GM13977 (cell line): ENCODE data around the gene ST3GAL5.

ENCODE experiments used
- DNase-seq: peaks from one replicate; pipeline ENCODE4 v3.0.0; 2012; ENCODE audit warnings: low spot score
- CTCF ChIP-seq: IDR thresholded peaks from 2 replicates; pipeline ENCODE4 v1.5.1; 2012; ENCODE audit warnings: mild to moderate bottlenecking, control low read depth; ENCODE audit not compliant: insufficient read depth; ENCODE audit errors: extremely low read depth, missing control alignments
- in situ Hi-C: fragments of 300-500 bp; cut with MboI; formaldehyde crosslinking; loops from one replicate; pipeline ENCODE4 v1.12.0; 2022; ENCODE audit warnings: low sequenced_read_pairs, low pct_unique_long_range_greater_than_20kb, mixed read lengths, inconsistent platforms; ENCODE audit not compliant: unreplicated experiment

Gene ST3GAL5

DNA sequence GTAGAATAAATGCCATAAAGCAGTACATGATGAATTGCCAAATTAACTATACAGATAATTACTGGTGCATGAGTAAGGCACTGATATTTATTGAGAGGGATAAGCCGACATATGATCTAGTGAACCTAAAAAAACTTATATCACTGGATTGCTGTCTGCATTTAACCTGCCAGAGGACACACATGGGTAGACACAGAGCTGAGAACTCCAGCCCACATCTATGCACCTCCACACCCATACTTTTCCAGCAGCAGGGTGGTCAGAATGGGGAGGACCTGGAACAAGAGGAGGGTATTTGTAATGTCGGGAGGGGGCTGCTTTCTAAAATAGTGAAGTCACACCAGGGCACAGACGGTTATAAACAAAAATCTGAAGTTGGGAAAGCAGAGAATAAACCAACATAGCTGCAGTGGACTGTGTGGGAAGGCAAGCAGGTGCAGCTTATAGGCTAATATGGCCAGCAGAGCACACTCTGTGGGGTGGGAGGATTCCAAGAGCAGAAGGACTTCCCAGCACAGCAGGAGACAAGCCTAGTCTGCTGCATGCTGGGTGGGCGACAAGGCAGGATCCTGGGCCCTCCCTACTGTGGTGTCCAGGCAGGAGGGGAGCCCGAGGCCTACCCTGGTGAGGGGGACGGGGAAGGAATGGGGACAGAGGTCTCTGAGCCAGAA is 17.2 kb downstream of the ST3GAL5 start:
- DNase-seq, result no peak
- in situ Hi-C loops, result no loop called here
- TF ChIP-seq CTCF, result no peak

- in situ Hi-C loops, result no loop called here
- no peak for TF ChIP-seq CTCF
- DNase-seq, result no peak
These were observed 20.0 kb downstream of the ST3GAL5 start for GRCh38 chr2:85868822-85869221.

GRCh38 chr2:85867556-85868292 is 21.1 kb downstream of the ST3GAL5 start:
- no peak for TF ChIP-seq CTCF
- in situ Hi-C loops, result no loop called here
- DNase-seq, result no peak

DNA sequence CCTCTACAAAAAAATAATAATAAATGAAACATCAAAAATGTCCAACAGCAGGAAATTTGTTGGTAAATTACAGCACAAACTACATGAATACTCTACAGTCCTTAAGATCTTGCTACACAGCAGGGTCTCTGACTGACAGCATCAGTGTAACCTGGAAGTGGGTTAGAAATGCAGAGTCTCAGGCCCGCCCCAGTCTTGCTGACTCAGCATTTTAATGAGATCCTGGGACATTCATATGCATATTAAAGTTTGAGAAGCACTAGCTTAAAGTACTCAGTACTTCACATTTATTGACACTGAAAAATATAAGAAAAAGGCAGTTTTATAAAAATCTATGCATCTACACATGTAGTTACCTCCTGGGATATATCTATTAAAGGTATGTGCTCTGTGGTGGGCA is 21.7 kb downstream of the ST3GAL5 start:
- no peak for DNase-seq
- in situ Hi-C loops, result no loop called here
- no peak for TF ChIP-seq CTCF

DNA sequence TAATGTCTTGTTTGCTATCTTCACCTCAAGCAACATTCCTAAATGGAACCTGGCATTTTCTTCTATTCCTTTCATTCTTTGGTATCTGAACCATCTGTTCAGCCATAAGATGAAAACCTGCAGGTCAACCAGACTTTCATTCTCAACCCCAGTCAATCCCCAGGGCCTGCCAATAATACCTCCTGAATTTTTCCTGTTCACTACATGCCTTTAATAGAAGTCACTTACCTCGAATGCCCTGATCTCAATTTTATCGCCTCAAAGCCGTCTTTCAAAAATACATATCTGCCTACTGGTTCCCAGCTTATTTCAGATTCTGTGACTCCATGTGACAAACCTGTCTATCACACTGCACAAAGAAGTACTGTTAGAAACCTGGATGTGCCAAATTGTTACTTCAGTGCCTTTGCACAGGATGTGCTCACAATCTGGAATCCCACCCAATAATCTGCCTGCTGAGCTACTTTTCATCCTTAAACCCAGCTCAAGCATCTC is 22.6 kb downstream of the ST3GAL5 start:
- TF ChIP-seq CTCF, result no peak
- in situ Hi-C loops, result no loop called here

GRCh38 chr2:85865539-85866164 is 23.1 kb downstream of the ST3GAL5 start:
- in situ Hi-C loops, result no loop called here
- DNase-seq, result peak; percentile 58
- TF ChIP-seq CTCF, result no peak

More for the DNA sequence above, 22.6 kb downstream of the ST3GAL5 start:
- no peak for DNase-seq
